A549 (cell line): ENCODE data around the gene SGSM1. TPM values are rescaled to one million over a fixed set of nuclear protein-coding genes. Genes with fewer than 3 reads are reported as not detected.

Source experiments
- ATAC-seq, 2 experiments: fragments of 200-7000 bp in 1 of 2; fragments of >200 bp in 1 of 2; cut with Nextera tagmentation in 1 of 2; cut with Tn5 transposase in 1 of 2; 3 replicates each; pipeline versions ENCODE4 v1.8.0 to v1.9.1; 2018 to 2020; ENCODE audit warnings: mild to moderate bottlenecking in 1 of 2, moderate library complexity in 1 of 2
- CTCF ChIA-PET: fragments of 300-600 bp; sonication (Branson Sonifier 250); formaldehyde crosslinking; extraction: SDS; loops from one replicate; lab custom pipeline; 2021; ENCODE audit warnings: antibody characterized with exemption, inconsistent platforms; lab: Yijun Ruan, JAX
- POLR2A ChIA-PET: fragments of 350-600 bp; formaldehyde crosslinking; extraction: SDS; loops from one replicate; lab custom pipeline; 2021; ENCODE audit warnings: antibody characterized with exemption, inconsistent platforms; lab: Yijun Ruan, JAX
- DNase-seq, 2 experiments: peaks; one replicate each; pipeline versions ENCODE4 v3.0.0 to v3.0.0-alpha.2; 2011 to 2016; ENCODE audit warnings: low read depth in 1 of 2, low spot score in 1 of 2
- FAIRE-seq: peaks from 2 replicates; lab custom pipeline; 2011; peaks lifted over from hg19 to GRCh38; lab: Jason Lieb, UNC
- H3K27ac ChIP-seq, 2 experiments: fragments of >200 bp; sonication (Bioruptor Twin); formaldehyde crosslinking; 3 replicates each; pipeline ENCODE4 v1.5.1; 2016 to 2017
- H3K4me1 ChIP-seq: fragments of >200 bp; sonication (Bioruptor Twin); formaldehyde crosslinking; 3 replicates; pipeline ENCODE4 v1.6.1; 2016
- H3K4me2 ChIP-seq: fragments of >200 bp; sonication (Bioruptor Twin); formaldehyde crosslinking; 3 replicates; pipeline ENCODE4 v1.6.1; 2016
- H3K4me3 ChIP-seq: fragments of >200 bp; sonication (Bioruptor Twin); formaldehyde crosslinking; 3 replicates; pipeline ENCODE4 v1.5.1; 2016
- H3K9me3 ChIP-seq: fragments of >200 bp; sonication (Bioruptor Twin); formaldehyde crosslinking; 3 replicates; pipeline ENCODE4 v1.6.1; 2016
- CBX2 ChIP-seq: fragments of 200-600 bp; sonication (generic); IDR thresholded peaks from 2 replicates; pipeline ENCODE4 v1.6.1; 2016; ENCODE audit warnings: low read depth, mild to moderate bottlenecking, borderline replicate concordance
- CHD2 ChIP-seq: fragments of 150-350 bp; IDR thresholded peaks from 2 replicates; pipeline ENCODE4 v1.6.1; 2014; ENCODE audit warnings: low read length; ENCODE audit not compliant: partially characterized antibody
- EHF ChIP-seq: fragments of 250-450 bp; sonication (Bioruptor Pico); IDR thresholded peaks from 2 replicates; pipeline ENCODE4 v1.5.0; 2020; ENCODE audit warnings: mild to moderate bottlenecking
- HOXA7 ChIP-seq: fragments of 250-450 bp; sonication (Bioruptor Pico); IDR thresholded peaks from 2 replicates; pipeline ENCODE4 v1.5.0; 2020; ENCODE audit warnings: mild to moderate bottlenecking, moderate library complexity
- HOXB5 ChIP-seq: fragments of 250-450 bp; sonication (Bioruptor Pico); IDR thresholded peaks from 2 replicates; pipeline ENCODE4 v1.5.0; 2020; ENCODE audit warnings: mild to moderate bottlenecking, moderate library complexity
- KDM5A ChIP-seq: fragments of 200-600 bp; sonication (generic); IDR thresholded peaks from 2 replicates; pipeline ENCODE4 v1.6.1; 2016; ENCODE audit warnings: antibody characterized with exemption, mild to moderate bottlenecking
- MYC ChIP-seq: IDR thresholded peaks from 2 replicates; pipeline ENCODE4 v1.6.1; 2012; ENCODE audit warnings: mild to moderate bottlenecking, inconsistent platforms, low read length, improper control_type of control experiment, borderline replicate concordance
- NR3C1 ChIP-seq: fragments of >200 bp; sonication (Bioruptor Twin); formaldehyde crosslinking; IDR thresholded peaks from 3 replicates; pipeline ENCODE4 v1.6.1; 2017
- PHF8 ChIP-seq: fragments of 200-600 bp; sonication (generic); IDR thresholded peaks from 2 replicates; pipeline ENCODE4 v1.6.1; 2016; ENCODE audit warnings: low read depth, mild to moderate bottlenecking, antibody characterized with exemption, moderate library complexity, borderline replicate concordance
- SMC3 ChIP-seq: fragments of >200 bp; sonication (Bioruptor Twin); formaldehyde crosslinking; IDR thresholded peaks from 3 replicates; pipeline ENCODE4 v1.6.1; 2018; ENCODE audit warnings: inconsistent platforms
- SREBF2 ChIP-seq: fragments of 450-650 bp; IDR thresholded peaks from 2 replicates; pipeline ENCODE4 v1.6.1; 2014; ENCODE audit warnings: mild to moderate bottlenecking, moderate library complexity
- TFCP2L1 ChIP-seq: fragments of 250-450 bp; sonication (Bioruptor Pico); IDR thresholded peaks from 2 replicates; pipeline ENCODE4 v1.5.0; 2021; ENCODE audit warnings: mild to moderate bottlenecking
- TP53 ChIP-seq: fragments of 250-450 bp; sonication (Bioruptor Pico); IDR thresholded peaks from 2 replicates; pipeline ENCODE4 v1.5.0; 2021; ENCODE audit warnings: mild to moderate bottlenecking, moderate library complexity
- ZC3H11A ChIP-seq: fragments of 450-650 bp; IDR thresholded peaks from 2 replicates; pipeline ENCODE4 v1.6.1; 2014; ENCODE audit warnings: antibody characterized with exemption, mild to moderate bottlenecking
- WGBS: methylation state at CpG from one replicate; pipeline ENCODE4 v1.1.6; 2017; ENCODE audit errors: missing lambda C conversion rate; 5-methylcytosine and 5-hydroxymethylcytosine counted together
- polyA plus RNA-seq, 4 experiments: library from polyadenylated mRNA; depleted of rRNA in 3 of 4; stranded (reverse); fragments of >200 nt; fragmentation: RNase III in 1 of 4; extraction: RNeasy Plus Mini Kit Qiagen cat#74134 plus additional on column Dnase treatment in 1 of 4; gene quantifications; 2 replicates in 3 of 4; 3 replicates in 1 of 4; pipeline ENCODE4 v1.2.3, GENCODE V29; 2011 to 2017
- TF ChIP-seq, protein P1 (sequence below): IDR thresholded peaks from 2 replicates; pipeline ENCODE4 v1.6.1; 2012
- TF ChIP-seq, protein P2 (sequence below): IDR thresholded peaks from 2 replicates; pipeline ENCODE4 v1.6.1; 2012; ENCODE audit warnings: low read depth, borderline replicate concordance
- TF ChIP-seq, protein P3 (sequence below): fragments of 450-650 bp; IDR thresholded peaks from 2 replicates; pipeline ENCODE4 v1.6.1; 2014; ENCODE audit warnings: antibody characterized with exemption
- TF ChIP-seq, protein P4 (sequence below): fragments of >200 bp; sonication (Bioruptor Twin); formaldehyde crosslinking; IDR thresholded peaks from 3 replicates; pipeline ENCODE4 v1.6.1; 2016
- TF ChIP-seq, protein P5 (sequence below): fragments of >200 bp; sonication (Bioruptor Twin); formaldehyde crosslinking; IDR thresholded peaks from 3 replicates; pipeline ENCODE4 v1.5.1; 2016

SGSM1 gene
- polyA plus RNA-seq, 2 of the 4 experiments (the other 2 are of a cell fraction) = 0.50 to 1.4 TPM

DNA sequence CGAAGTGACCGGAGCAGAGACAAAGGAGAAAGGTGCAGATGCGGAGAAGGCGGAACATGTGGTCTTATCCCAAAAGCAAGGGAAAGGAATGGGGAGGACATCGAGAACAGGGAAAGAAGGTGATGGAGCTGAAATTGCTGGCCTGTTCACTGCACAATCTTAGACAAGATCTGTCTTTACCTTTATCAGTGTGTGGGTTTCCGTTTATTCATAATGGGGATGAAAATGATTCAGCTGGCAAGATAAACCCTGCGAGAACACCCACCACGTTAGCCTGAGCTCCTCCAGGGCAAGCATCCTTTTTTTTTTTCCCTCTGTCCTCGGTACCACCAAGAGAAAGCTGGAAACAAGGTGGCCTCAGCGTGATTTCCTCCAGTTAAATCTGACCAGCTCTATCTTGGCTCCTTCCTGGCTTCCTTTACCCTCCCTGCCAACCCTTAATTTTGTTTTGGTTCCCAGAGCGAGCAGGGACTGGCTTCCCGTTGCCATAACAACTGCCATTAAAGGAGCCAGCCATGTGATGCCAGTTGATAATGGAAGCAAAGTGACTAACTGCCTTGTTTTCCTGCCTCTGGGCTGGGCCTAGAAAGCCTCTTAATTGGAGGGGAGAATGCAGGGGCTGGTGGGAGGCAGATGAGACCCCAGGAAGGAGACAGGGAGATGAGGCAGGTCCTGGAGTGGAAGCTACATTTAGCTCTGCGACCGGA, 4.2 kb downstream of the SGSM1 start:
- no peak for FAIRE-seq
- DNase-seq = no peak
- H3K9me3 ChIP-seq = no peaks in the 10 kb centered on the region
- no peak for TF ChIP-seq HOXA7 (CRISPR knock-in tag)
- TF ChIP-seq, protein P1, sequence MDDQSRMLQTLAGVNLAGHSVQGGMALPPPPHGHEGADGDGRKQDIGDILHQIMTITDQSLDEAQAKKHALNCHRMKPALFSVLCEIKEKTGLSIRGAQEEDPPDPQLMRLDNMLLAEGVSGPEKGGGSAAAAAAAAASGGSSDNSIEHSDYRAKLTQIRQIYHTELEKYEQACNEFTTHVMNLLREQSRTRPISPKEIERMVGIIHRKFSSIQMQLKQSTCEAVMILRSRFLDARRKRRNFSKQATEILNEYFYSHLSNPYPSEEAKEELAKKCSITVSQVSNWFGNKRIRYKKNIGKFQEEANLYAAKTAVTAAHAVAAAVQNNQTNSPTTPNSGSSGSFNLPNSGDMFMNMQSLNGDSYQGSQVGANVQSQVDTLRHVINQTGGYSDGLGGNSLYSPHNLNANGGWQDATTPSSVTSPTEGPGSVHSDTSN = no peak
- no peak overlapping the region for H3K4me2 ChIP-seq
- no peak overlapping the region for H3K4me3 ChIP-seq
- POLR2A ChIA-PET = no interaction called here
- H3K4me1 ChIP-seq = no peaks in the 10 kb centered on the region
- 68% methylated on average over 14 of the region's 14 CpGs for WGBS
- CTCF ChIA-PET = interaction anchor here (0.6 to 1.4 kb wide), 4 partner anchors 16 to 1767 kb away, joined by 3 read pairs; no protein-coding TSS in a partner anchor
- H3K27ac ChIP-seq = no peak overlapping the region
- ATAC-seq = no peak

DNA sequence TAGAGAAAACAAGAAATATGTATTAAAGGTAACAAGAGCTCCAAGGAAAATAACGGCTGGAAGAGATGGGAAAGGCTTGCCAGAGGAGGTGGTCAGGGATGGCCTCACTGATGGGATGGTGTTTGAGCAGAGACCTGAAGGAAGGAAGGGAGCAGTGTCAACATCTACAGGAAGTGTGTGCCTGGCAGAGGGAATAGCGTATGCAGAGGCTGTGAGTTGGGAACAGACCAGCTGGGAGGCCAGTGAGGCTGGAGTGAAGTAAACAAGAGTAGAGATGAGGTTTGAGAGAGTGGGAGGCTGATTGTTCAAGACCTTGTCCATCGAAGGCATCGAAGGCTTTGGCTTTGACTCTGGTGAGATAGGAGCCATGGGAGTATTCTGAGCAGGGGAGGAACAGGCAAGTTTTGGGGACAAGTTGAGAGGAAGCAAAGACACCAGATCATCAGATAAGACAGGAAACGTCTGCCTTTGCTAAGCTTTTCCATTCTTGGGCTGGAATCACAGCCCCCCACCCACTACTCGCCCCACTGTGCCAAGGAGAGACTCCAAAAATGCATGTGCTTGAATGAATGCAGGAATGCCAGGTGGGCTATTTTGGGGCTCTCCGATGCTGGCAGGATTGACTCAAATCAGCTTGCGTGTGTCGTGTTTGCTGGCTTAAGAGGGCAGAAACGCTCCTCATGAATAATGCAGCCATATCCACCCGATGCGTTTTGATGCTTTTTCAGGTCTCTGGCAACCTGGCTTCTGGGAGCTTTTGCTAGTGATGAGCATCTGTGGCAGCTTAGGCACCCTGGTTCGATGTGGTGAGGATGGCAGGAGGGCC, 7.2 kb downstream of the SGSM1 start:
- ChIA-PET POLR2A (no interaction called here), CTCF (interaction anchor here (1.0 to 2.6 kb wide), 3 partner anchors 10 to 125 kb away, joined by 3 to 12 read pairs (median 10); no protein-coding TSS in a partner anchor)
- 39% methylated on average over 12 of the region's 13 CpGs for WGBS
- H3K4me3 ChIP-seq = no peak overlapping the region
- FAIRE-seq (no peak), DNase-seq (no peak), ATAC-seq (no peak)
- H3K4me1 ChIP-seq = no peaks in the 10 kb centered on the region
- H3K27ac ChIP-seq = no peak overlapping the region
- no peaks in the 10 kb centered on the region for H3K9me3 ChIP-seq
- TF ChIP-seq KDM5A (no peak), NR3C1 (no peak), EHF (CRISPR knock-in tag) (no peak), SMC3 (no peak), HOXB5 (CRISPR knock-in tag) (no peak), SREBF2 (no peak), MYC (no peak)
- TF ChIP-seq, protein P2, sequence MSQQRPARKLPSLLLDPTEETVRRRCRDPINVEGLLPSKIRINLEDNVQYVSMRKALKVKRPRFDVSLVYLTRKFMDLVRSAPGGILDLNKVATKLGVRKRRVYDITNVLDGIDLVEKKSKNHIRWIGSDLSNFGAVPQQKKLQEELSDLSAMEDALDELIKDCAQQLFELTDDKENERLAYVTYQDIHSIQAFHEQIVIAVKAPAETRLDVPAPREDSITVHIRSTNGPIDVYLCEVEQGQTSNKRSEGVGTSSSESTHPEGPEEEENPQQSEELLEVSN = no peak
- TF ChIP-seq, protein P3, sequence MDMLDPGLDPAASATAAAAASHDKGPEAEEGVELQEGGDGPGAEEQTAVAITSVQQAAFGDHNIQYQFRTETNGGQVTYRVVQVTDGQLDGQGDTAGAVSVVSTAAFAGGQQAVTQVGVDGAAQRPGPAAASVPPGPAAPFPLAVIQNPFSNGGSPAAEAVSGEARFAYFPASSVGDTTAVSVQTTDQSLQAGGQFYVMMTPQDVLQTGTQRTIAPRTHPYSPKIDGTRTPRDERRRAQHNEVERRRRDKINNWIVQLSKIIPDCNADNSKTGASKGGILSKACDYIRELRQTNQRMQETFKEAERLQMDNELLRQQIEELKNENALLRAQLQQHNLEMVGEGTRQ = no peak
- no peak overlapping the region for H3K4me2 ChIP-seq

DNA sequence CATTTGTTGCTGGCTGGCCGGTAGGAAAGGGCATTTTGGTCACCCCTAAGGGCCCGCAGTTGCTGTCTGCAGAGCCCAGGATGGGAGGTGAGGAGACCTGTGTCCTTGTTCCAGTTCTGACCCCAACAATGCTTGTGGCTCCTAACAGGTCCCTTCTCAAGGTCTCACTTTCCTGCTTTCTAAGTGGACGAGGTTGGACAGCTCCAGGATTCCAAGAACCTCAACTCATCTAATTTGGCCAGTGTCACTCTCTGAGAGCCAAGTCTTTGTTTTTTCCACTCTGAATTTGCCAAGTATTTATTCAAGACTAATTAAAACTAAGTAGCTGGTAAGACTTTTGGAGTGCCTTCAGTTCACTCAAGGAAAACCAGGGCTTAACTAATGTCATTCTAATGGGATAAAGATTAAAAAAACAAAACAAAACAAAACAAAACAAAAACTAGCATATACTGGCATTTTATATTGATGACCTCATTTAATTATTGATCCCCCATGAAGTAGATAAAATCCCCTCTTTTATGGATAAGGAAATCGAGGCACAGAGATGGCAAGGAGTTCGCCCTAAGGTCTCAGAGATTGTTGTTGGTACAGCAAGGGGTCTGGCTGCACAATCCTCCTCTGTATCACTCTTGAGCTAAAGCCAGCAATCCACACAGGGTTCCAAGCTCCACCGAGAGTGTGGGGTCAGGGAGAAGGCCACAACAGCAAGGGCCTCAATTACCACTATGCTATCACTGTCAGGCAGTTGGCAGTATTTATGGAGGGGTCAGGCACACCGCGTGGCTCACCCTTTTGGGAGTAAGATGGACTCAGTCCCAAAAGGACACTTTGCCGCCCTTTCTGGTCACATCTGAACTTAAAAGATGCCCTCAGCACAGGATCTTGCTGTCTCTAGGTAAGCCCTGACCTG, 8.1 kb downstream of the SGSM1 start:
- H3K27ac ChIP-seq = no peak overlapping the region
- no peak for DNase-seq
- FAIRE-seq = no peak
- H3K4me3 ChIP-seq = no peak overlapping the region
- H3K9me3 ChIP-seq = no peaks in the 10 kb centered on the region
- H3K4me2 ChIP-seq = no peak overlapping the region
- TF ChIP-seq TFCP2L1 (CRISPR knock-in tag) = no peak
- no peak for TF ChIP-seq CHD2
- TF ChIP-seq, protein P4, sequence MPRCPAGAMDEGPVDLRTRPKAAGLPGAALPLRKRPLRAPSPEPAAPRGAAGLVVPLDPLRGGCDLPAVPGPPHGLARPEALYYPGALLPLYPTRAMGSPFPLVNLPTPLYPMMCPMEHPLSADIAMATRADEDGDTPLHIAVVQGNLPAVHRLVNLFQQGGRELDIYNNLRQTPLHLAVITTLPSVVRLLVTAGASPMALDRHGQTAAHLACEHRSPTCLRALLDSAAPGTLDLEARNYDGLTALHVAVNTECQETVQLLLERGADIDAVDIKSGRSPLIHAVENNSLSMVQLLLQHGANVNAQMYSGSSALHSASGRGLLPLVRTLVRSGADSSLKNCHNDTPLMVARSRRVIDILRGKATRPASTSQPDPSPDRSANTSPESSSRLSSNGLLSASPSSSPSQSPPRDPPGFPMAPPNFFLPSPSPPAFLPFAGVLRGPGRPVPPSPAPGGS = no peak
- no peak for TF ChIP-seq ZC3H11A
- TF ChIP-seq TP53 (CRISPR knock-in tag) = no peak
- TF ChIP-seq PHF8 = no peak
- no peak for TF ChIP-seq CBX2
- TF ChIP-seq, protein P5, sequence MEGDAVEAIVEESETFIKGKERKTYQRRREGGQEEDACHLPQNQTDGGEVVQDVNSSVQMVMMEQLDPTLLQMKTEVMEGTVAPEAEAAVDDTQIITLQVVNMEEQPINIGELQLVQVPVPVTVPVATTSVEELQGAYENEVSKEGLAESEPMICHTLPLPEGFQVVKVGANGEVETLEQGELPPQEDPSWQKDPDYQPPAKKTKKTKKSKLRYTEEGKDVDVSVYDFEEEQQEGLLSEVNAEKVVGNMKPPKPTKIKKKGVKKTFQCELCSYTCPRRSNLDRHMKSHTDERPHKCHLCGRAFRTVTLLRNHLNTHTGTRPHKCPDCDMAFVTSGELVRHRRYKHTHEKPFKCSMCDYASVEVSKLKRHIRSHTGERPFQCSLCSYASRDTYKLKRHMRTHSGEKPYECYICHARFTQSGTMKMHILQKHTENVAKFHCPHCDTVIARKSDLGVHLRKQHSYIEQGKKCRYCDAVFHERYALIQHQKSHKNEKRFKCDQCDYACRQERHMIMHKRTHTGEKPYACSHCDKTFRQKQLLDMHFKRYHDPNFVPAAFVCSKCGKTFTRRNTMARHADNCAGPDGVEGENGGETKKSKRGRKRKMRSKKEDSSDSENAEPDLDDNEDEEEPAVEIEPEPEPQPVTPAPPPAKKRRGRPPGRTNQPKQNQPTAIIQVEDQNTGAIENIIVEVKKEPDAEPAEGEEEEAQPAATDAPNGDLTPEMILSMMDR = no peak
- WGBS = 60% methylated on average over 7 of the region's 9 CpGs
- CTCF ChIA-PET = interaction anchor here (2.0 to 2.6 kb wide), 3 partner anchors 11 to 46 kb away, joined by 6 to 12 read pairs (median 10); no protein-coding TSS in a partner anchor
- no peak for ATAC-seq
- POLR2A ChIA-PET = no interaction called here
- no peaks in the 10 kb centered on the region for H3K4me1 ChIP-seq
